ENCODE measurements around the gene PSMD8. TPM values are rescaled to one million over a fixed set of nuclear protein-coding genes. Genes with fewer than 3 reads are reported as not detected.

PSMD8 gene
- total RNA-seq, 1 experiment from 2014 or later: 195 TPM

DNA sequence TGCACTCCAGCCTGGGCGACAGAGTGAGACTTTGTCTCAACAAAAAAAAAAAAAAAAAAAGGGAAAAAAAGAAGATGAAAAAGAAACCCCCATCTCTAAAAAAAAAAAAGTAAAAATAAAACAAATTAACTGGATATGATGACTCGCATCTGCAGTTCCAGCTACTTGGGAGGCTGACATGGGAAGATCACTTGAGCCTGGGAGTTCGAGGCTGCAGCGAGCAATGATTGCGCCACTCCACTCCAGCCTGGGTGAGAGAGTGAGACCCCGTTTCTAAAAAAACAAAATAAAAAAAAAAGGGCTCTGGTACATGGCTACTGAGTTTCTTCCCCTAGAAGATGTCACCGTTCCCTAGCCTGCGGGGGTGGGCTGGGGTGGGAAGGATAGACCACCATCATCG is 41.1 kb upstream of the PSMD8 start:
- intact Hi-C loops (cut with micrococcal nuclease): no loop called here

More for the DNA sequence above, 41.1 kb upstream of the PSMD8 start:
- Histone ChIP-seq H3K4me1 (ENCODE audit: control insufficient read depth in 1 of 2, insufficient read depth in 2 of 2, low read length in 2 of 2) (peaks cover 8 to 26% of the 10 kb centered on the region in 2 experiments), H3K36me3 (ENCODE audit: control insufficient read depth in 1 of 2, insufficient read depth in 2 of 2, low read length in 2 of 2) (peaks cover 1% of the 10 kb centered on the region in 2 experiments; a peak in 2 of 4 replicates), H3K4me3 (replicated peaks in 1 of 2; ENCODE audit: low read depth in 1 of 2, low read length in 2 of 2) (no peak overlapping the region), H3K9me2 (ENCODE audit: insufficient read depth) (no peaks in the 10 kb centered on the region), H3K4me2 (ENCODE audit: low read length) (no peak overlapping the region), H3K9me3 (ENCODE audit: control insufficient read depth in 1 of 2, insufficient read depth in 1 of 2, low read depth in 1 of 2, low read length in 2 of 2) (no peaks in the 10 kb centered on the region), H3K79me2 (ENCODE audit: insufficient read depth, low read length) (no peaks in the 10 kb centered on the region), H4K20me1 (ENCODE audit: insufficient read depth) (no peaks in the 10 kb centered on the region), H3K9ac (ENCODE audit: low read length) (no peak overlapping the region), H3K27me3 (ENCODE audit: insufficient read depth, low read length) (no peaks in the 10 kb centered on the region), H2AFZ (ENCODE audit: low read depth, low read length, poor library complexity, severe bottlenecking) (no peak overlapping the region), H3K27ac (ENCODE audit: low read depth, low read length) (no peak overlapping the region)
- TF ChIP-seq CBX3 (IDR thresholded peaks at IDR 0.05; ENCODE audit: low read depth): no peak
- TF ChIP-seq, protein P1, sequence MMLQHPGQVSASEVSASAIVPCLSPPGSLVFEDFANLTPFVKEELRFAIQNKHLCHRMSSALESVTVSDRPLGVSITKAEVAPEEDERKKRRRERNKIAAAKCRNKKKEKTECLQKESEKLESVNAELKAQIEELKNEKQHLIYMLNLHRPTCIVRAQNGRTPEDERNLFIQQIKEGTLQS (IDR thresholded peaks at IDR 0.05): no peak
- TF ChIP-seq FOSL1 (IDR thresholded peaks at IDR 0.05; ENCODE audit: low read depth): no peak
- no peak for TF ChIP-seq RAD21 (IDR thresholded peaks at IDR 0.05; ENCODE audit: low read depth)
- no peak for TF ChIP-seq POLR2AphosphoS5 (IDR thresholded peaks at IDR 0.05; ENCODE audit: low read depth, low read length)
- no peak for TF ChIP-seq JUND (IDR thresholded peaks at IDR 0.05)
- TF ChIP-seq YY1 (IDR thresholded peaks at IDR 0.05; ENCODE audit: extremely low read depth, insufficient replicate concordance, low read depth, low read length): no peak
- TF ChIP-seq SRF (IDR thresholded peaks at IDR 0.05; ENCODE audit: low read depth): no peak
- no peak for TF ChIP-seq SP1 (IDR thresholded peaks at IDR 0.05; ENCODE audit: low read depth)
- TF ChIP-seq SIN3A (IDR thresholded peaks at IDR 0.05; ENCODE audit: low read depth): no peak
- TF ChIP-seq POLR2A (IDR thresholded peaks at IDR 0.05; ENCODE audit: borderline replicate concordance, extremely low read depth, insufficient read depth, insufficient read length): no peak
- TF ChIP-seq ZNF274 (IDR thresholded peaks at IDR 0.05; ENCODE audit: low read depth, low read length): no peak
- no peak for TF ChIP-seq TCF7L2 (IDR thresholded peaks at IDR 0.05; ENCODE audit: borderline replicate concordance, extremely low read depth, insufficient read depth, insufficient read length)
- TF ChIP-seq, protein P2, sequence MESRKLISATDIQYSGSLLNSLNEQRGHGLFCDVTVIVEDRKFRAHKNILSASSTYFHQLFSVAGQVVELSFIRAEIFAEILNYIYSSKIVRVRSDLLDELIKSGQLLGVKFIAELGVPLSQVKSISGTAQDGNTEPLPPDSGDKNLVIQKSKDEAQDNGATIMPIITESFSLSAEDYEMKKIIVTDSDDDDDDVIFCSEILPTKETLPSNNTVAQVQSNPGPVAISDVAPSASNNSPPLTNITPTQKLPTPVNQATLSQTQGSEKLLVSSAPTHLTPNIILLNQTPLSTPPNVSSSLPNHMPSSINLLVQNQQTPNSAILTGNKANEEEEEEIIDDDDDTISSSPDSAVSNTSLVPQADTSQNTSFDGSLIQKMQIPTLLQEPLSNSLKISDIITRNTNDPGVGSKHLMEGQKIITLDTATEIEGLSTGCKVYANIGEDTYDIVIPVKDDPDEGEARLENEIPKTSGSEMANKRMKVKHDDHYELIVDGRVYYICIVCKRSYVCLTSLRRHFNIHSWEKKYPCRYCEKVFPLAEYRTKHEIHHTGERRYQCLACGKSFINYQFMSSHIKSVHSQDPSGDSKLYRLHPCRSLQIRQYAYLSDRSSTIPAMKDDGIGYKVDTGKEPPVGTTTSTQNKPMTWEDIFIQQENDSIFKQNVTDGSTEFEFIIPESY (IDR thresholded peaks at IDR 0.05; ENCODE audit: extremely low read depth, insufficient replicate concordance, low read length): no peak
- no peak for DNase-seq (ENCODE audit: low read depth, low spot score)
- BruUV-seq (replicated peaks): no TSS peak
- ChIA-PET CTCF (interaction anchor here (0.6 to 1.1 kb wide), 3 partner anchors 24 to 89 kb away, joined by 3 to 4 read pairs (median 3); partner anchors contain the start of gene PSMD8), RAD21 (ENCODE audit: low non-redundant PET in 1 of 2, low total read pairs in 2 of 2, uncharacterized antibody in 2 of 2, unreplicated experiment in 2 of 2) (no interaction called here), POLR2A (interaction anchor here (0.9 to 1.8 kb wide), 2 partner anchors 69 to 70 kb away, joined by 3 to 5 read pairs; partner anchors contain the start of genes FAM98C and SPINT2)
- ATAC-seq: no peak
